GM08714 (cell line): ENCODE measurements around the gene TMEM119.
"Not testable (repeated sequence)": the region's sequence is repeated elsewhere in the genome, so short reads cannot be mapped to it uniquely, and the experiment has no call there.

Source experiments
- H3K4me3 ChIP-seq: fragments of 200-500 bp; sonication (Bioruptor generic); 2 replicates; pipeline ENCODE4 v1.5.1; 2014; ENCODE audit warnings: mild to moderate bottlenecking, low read length, inconsistent platforms
- ZNF274 ChIP-seq: IDR thresholded peaks from 2 replicates; pipeline ENCODE4 v1.6.1; 2012; ENCODE audit warnings: mild to moderate bottlenecking, low read depth, low read length

Gene TMEM119

DNA sequence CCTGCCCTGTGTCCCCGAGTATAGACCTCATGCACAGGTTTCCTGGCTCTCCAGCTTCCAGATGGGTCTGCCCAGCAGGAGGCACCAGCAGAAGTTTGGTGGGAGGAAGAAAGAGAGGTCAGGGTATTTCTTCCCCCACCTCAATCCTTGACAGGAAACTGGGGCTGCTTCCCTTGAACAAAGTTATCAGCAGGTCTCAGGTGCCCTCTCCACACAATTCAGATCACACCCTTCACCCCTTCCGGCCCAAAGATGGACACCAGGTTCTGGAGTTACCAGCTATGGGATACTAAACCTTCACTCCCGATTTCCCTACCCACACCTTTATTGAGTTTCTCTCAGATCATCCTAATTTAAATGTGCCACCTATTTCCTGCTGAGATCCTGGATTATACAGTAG lies 38.1 kb downstream of the TMEM119 start:
- no peak for TF ChIP-seq ZNF274
- H3K4me3 ChIP-seq: peak overlapping the region; percentile 72

DNA sequence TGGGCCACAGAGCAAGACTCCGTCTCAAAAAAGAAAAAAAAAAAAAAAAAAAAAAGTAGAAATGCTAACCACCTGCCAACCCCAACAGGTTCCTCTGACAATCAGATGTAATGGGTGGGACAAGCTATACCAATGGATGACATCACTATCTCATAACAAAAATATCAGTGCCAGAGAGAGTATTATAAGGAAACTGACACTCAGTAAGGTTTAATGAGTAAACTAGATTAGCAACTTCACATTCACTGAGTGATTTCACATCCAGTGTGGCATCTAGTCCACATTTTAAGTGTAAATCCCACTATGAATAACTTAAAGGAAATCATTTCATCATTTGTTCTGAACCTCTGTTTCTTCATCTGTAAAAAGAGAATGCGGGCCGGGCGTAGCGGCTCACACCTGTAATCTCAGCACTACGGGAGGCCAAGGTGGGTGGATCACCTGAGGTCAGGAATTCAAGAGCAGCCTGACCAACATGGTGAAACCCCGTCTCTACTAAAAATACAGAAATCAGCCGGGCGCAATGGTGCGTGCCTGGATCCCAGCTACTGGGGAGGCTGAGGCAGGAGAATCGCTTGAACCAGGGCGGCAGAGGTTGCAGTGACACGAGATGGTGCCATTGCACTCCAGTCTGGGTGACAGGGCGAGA lies 38.8 kb downstream of the TMEM119 start:
- peak overlapping the region; percentile 72; the same call in 1 of the 2 replicates for H3K4me3 ChIP-seq
- TF ChIP-seq ZNF274: no peak

DNA sequence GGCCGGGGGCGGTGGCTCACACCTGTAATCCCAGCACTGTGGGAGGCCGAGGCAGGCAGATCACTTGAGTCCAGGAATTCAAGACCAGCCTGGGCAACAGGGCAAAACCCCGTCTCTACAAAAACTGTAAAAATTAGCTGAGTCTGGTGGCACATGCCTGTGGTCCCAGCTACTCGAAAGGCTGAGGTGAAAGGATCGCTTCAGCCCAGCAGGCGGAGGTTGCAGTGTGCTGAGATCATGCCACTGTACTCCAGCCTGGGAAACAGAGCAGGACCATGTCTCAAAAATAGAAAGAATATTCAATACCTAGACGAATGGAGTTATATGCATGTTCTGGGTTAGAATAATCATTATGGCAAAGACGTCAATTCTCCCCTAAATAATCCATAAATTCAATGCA lies 42.5 kb downstream of the TMEM119 start:
- not testable (repeated sequence) for H3K4me3 ChIP-seq

DNA sequence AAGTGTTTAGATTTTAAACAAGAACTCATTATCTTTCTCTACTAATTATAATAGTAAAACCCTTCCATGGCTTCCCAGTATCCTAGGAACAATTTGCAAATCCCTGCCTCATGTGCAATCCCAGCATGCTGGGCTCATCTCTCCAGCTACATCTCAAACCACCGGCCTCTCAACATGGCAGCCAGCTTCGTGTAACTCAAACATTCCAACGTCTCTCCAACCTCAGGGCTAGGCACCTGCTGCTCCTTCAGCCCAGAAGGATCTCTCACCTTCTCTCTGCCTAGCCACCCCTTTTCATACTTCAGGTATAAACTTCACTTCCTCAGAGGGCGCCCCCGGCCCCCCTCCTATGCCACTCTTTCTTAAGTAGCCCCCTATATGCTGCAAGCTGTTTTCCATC lies 44.1 kb downstream of the TMEM119 start:
- H3K4me3 ChIP-seq: no peak overlapping the region
- no peak for TF ChIP-seq ZNF274

DNA sequence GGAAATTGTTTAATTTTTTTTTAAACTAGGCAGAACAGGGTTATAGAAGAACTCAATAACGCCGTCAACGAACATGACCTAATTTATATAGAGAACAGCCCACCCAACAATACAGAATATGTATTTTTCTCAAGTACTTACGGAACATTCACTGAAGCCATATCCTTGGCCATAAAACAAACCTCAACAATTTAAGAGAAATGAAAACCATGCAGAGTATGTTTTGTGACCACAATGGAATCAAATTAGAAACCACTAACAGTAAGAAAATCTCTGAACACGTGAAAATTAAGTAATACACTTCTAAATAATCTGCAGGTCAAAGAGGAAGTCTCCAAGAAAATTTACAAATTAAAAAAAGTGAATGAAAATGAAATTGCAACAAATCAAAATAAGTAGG lies 46.3 kb downstream of the TMEM119 start:
- H3K4me3 ChIP-seq: no peak overlapping the region
- no peak for TF ChIP-seq ZNF274

DNA sequence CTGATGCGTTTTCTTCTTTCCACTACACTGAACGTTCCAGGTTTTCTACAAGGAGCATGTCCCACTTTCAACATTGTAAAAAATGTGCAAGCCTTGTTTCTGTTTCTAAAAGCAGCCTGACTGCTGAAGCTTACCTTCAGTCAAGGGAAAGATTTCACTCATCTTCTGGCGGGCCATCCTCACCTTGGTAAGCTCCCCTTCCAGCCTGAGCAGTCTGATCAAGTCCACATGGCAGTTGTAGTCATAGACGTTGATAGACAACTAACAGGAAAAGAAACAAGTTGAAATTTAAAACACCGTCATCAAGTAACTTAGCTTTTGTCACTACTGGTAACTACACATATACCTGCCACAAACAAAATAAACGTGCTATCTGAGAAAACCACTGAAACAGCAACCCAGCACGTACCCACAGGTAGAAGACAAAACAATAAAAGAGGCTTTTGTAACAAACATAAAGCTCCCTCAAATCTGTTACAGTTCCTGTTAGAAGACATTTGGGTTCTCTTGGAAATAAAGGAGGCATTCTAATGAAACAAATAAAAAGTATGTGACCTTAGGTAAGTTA lies 48.8 kb downstream of the TMEM119 start:
- no peak overlapping the region for H3K4me3 ChIP-seq
- TF ChIP-seq ZNF274: no peak

DNA sequence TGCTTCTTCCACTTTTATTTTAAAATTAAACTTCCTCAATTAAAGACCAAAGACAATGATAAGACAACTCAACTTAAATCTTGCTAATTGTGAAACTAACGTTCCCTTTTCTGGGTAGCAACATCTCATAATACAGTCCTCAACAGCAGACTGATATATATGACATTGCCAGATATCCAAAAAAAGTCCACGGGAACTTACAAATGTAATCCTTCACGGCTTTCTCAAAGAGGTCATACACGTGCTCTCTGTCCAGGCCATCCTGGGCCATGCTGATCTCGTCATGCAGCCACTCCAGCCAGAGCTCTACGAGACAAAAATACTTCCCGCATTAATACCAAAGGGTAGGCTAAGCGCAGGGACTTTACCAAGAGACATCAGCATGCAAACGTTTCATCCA lies 50.2 kb downstream of the TMEM119 start:
- H3K4me3 ChIP-seq: no peak overlapping the region
- TF ChIP-seq ZNF274: no peak

DNA sequence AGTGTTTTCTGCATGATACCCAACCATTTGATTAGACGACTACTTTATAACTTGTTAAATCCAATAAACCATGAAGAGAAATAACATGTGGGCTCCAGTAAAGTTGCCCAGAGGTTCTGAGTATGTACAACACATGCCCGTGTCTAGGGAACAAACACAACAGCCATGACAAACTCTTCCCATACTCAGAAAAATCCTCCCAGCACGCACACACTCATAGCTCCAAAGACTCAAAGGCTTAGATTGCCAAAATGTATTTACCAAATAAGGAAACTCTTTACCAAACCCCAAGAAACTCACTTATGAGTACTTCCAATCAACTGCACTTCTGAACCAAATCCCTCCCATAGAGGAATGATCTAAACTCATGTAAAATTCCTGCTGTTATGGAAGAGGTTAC lies 54.2 kb downstream of the TMEM119 start:
- H3K4me3 ChIP-seq: no peak overlapping the region
- no peak for TF ChIP-seq ZNF274

DNA sequence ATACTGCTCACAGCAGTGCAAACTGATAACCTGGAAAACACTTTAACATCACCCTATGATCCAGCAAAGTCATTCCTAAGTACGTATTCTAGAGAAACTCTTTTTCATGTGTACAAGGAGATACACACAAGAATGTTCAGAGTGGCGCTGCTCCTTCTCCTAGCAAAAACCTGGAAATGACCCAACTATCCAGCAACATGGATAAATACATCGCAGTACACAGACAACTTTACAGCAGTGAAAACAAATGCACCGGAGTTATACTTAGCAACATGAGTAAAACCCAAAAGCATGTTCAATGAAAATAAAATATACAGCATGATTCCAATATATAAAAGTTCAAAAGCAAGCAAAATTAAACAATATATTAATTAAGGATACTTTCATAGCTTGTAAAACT lies 55.6 kb downstream of the TMEM119 start:
- TF ChIP-seq ZNF274: no peak
- H3K4me3 ChIP-seq: no peak overlapping the region
